Muscle layer of duodenum (tissue), 2 donors: ENCODE data around the gene ELAC1.

ENCODE experiments used
- H3K27ac ChIP-seq: one replicate; pipeline ENCODE4 v1.7.0; 2013; ENCODE audit warnings: mild to moderate bottlenecking, low read length
- H3K27me3 ChIP-seq: one replicate; pipeline ENCODE4 v1.7.0; 2013; ENCODE audit warnings: low read depth, mild to moderate bottlenecking, control low read depth, low read length
- H3K36me3 ChIP-seq, 2 donors: one replicate each; pipeline ENCODE4 v1.7.0; 2013; ENCODE audit warnings: low read length in 2 of 2, control low read depth in 1 of 2, mild to moderate bottlenecking in 1 of 2; ENCODE audit not compliant: insufficient read depth in 2 of 2, control insufficient read depth in 1 of 2
- H3K4me1 ChIP-seq, 2 donors: one replicate each; pipeline ENCODE4 v1.7.0; 2013; ENCODE audit warnings: low read length in 2 of 2, mild to moderate bottlenecking in 2 of 2, control low read depth in 1 of 2, moderate library complexity in 1 of 2; ENCODE audit not compliant: insufficient read depth in 2 of 2, control insufficient read depth in 1 of 2
- H3K4me3 ChIP-seq, 2 donors: one replicate each; pipeline ENCODE4 v1.7.0; 2013; ENCODE audit warnings: low read length in 2 of 2, low read depth in 1 of 2, mild to moderate bottlenecking in 1 of 2
- H3K9me3 ChIP-seq, 2 donors: one replicate each; pipeline ENCODE4 v1.7.0; 2013; ENCODE audit warnings: low read length in 2 of 2, control low read depth in 1 of 2, mild to moderate bottlenecking in 1 of 2; ENCODE audit not compliant: control insufficient read depth in 1 of 2
- donor health status: healthy.

The ELAC1 gene

DNA sequence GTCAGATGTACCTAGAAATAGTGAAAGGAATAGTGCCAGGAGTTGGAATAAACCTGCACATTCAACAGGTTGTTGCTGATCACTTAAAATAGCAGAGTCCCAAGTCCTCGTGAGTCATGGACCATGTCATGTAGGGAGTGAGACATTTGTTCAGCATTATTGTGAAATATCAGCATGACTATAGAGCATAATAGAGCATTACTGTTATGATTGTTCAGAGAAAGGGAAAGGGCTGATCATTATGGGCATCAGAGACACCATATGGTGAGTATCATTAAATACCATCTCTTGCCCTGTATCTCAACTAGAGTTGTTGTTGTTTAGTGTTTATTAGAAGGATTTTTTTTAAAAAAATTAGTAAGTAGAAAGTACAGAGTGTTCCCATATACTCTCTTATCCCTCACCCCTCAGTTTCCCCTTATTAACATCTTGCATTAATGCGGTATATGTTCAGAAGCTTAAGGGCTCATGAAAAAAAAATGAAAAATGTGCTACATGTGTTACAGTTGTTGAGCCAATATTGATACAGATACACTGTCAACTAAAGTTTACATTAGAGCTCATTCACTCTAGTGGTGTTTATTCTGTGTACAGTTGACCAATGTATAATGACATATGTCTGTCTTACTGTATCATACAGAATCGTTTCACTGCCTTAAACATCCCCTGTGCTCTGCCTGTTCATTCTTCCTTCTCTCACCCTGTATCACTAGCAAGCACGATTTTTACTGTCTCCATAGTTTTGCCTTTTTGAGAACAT is 5.7 kb downstream of the ELAC1 start:
- Histone ChIP-seq H3K27ac (no peak overlapping the region), H3K4me1 (peaks cover 10 to 15% of the 10 kb centered on the region in 2 donors), H3K36me3 (peaks cover 22 to 32% of the 10 kb centered on the region in 2 donors), H3K4me3 (no peak overlapping the region), H3K9me3 (no peaks in the 10 kb centered on the region), H3K27me3 (no peaks in the 10 kb centered on the region)

DNA sequence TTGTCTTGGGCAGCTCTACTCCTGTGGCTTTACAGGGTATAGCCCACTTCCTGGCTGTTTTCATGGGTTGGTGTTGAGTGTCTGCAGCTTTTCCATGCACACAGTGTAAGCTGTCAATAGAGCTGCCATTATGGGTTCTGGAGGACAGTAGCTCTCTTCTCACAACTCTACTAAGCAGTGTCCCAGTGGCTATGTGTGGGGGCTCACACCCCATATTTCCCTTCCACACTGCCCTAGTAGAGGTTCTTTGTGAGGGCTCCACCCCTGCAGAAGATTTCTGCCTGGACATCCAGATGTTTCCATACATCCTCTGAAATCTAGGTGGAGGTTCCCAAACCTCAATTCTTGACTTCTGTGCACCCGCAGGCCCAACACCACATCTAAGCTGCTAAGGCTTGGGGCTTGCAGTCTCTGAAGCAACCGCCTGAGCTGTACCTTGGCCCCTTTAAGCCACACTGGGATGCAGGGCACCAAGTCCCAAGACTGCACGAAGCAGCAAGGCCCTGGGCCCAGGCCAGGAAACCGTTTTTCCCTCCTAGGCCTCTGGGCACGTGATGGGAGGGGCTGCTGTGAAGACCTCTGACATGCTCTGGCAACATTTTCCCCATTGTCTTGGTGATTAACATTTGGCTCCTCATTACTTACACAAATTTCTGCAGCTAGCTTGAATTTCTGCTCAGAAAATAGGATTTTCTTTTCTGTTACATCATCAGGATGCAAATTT is 9.4 kb downstream of the ELAC1 start:
- no peaks in the 10 kb centered on the region for H3K27me3 ChIP-seq
- no peaks in the 10 kb centered on the region for H3K9me3 ChIP-seq
- H3K36me3 ChIP-seq: peaks cover 31 to 42% of the 10 kb centered on the region in 2 donors
- H3K4me1 ChIP-seq: peaks cover 0 to 3% of the 10 kb centered on the region in 2 donors
- H3K4me3 ChIP-seq: no peak overlapping the region
- no peak overlapping the region for H3K27ac ChIP-seq

- Histone ChIP-seq H3K36me3 (peaks cover 17 to 33% of the 10 kb centered on the region in 2 donors), H3K27ac (no peak overlapping the region)
These were observed 13.5 kb downstream of the ELAC1 start for GRCh38 chr18:50981381-50981780.

GRCh38 chr18:50982086-50982801 is 14.4 kb downstream of the ELAC1 start:
- Histone ChIP-seq H3K4me1 (peaks cover 0 to 5% of the 10 kb centered on the region in 2 donors), H3K4me3 (no peak overlapping the region), H3K9me3 (no peaks in the 10 kb centered on the region), H3K27me3 (no peaks in the 10 kb centered on the region), H3K36me3 (peaks cover 17 to 26% of the 10 kb centered on the region in 2 donors), H3K27ac (no peak overlapping the region)

More at GRCh38 chr18:50981381-50981780, 13.5 kb downstream of the ELAC1 start:
- H3K4me3 ChIP-seq: no peak overlapping the region
- no peaks in the 10 kb centered on the region for H3K9me3 ChIP-seq
- no peaks in the 10 kb centered on the region for H3K27me3 ChIP-seq
- peaks cover 0 to 3% of the 10 kb centered on the region in 2 donors for H3K4me1 ChIP-seq

DNA sequence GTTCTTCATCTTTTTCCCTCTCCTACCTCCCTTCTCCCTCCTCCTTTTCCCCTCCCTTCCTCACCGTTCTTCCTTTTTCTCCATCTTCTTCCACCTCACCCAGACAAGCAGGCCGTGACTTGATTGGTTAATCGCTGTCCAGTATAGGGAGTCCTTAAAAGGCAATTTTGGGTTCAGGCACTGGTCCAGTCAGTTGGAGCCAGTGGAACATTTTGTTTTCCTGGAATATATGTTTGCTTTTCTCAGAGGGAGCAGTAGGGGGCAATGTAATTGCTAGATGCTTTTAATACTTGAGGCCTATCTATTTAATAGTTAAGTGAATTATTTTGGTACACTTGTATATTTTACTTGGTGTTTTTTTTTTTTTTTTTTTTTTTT is 15.0 kb downstream of the ELAC1 start:
- Histone ChIP-seq H3K27me3 (no peaks in the 10 kb centered on the region), H3K36me3 (peaks cover 17 to 21% of the 10 kb centered on the region in 2 donors), H3K4me3 (no peak overlapping the region), H3K27ac (no peak overlapping the region), H3K4me1 (peaks cover 0 to 7% of the 10 kb centered on the region in 2 donors), H3K9me3 (no peaks in the 10 kb centered on the region)

- peaks cover 6 to 11% of the 10 kb centered on the region in 2 donors for H3K36me3 ChIP-seq
- H3K27ac ChIP-seq: no peak overlapping the region
- peaks cover 0 to 5% of the 10 kb centered on the region in 2 donors for H3K4me1 ChIP-seq
- H3K9me3 ChIP-seq: no peaks in the 10 kb centered on the region
- no peaks in the 10 kb centered on the region for H3K27me3 ChIP-seq
- H3K4me3 ChIP-seq: no peak overlapping the region
These were observed 18.7 kb downstream of the ELAC1 start for GRCh38 chr18:50986360-50987087.

- H3K36me3 ChIP-seq: peaks cover 6 to 11% of the 10 kb centered on the region in 2 donors
- H3K9me3 ChIP-seq: no peaks in the 10 kb centered on the region
- no peak overlapping the region for H3K4me3 ChIP-seq
- peaks cover 0 to 4% of the 10 kb centered on the region in 2 donors for H3K4me1 ChIP-seq
- no peaks in the 10 kb centered on the region for H3K27me3 ChIP-seq
- no peak overlapping the region for H3K27ac ChIP-seq
These were observed 19.4 kb downstream of the ELAC1 start for GRCh38 chr18:50987261-50987660.

DNA sequence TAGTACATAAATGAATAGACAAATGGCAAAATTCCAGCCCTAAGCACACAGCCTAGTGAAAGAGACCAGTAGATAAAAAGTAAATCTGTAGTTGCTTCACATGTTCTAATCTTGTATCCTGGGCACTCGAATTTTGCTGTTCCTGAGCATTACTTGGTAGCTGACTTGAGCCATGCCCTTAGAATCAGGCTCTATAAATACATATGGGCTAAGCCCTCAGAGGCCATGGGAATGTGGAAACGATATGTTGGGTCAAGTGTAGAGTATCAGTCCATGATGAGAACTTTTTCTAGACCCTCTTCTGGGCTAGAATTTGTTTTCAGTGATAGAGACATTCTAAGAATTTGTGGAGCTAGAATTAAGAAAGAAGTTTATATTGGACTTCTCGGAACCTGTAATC is 21.9 kb downstream of the ELAC1 start:
- Histone ChIP-seq H3K4me3 (no peak overlapping the region), H3K27me3 (no peaks in the 10 kb centered on the region), H3K9me3 (no peaks in the 10 kb centered on the region), H3K36me3 (peaks cover 2 to 6% of the 10 kb centered on the region in 2 donors), H3K4me1 (peaks cover 0 to 4% of the 10 kb centered on the region in 2 donors), H3K27ac (no peak overlapping the region)

- H3K36me3 ChIP-seq: no peaks in the 10 kb centered on the region
- no peak overlapping the region for H3K27ac ChIP-seq
- peaks cover 0 to 3% of the 10 kb centered on the region in 2 donors for H3K9me3 ChIP-seq
- peaks cover 0 to under 1% of the 10 kb centered on the region in 2 donors for H3K4me1 ChIP-seq
- H3K27me3 ChIP-seq: no peaks in the 10 kb centered on the region
- H3K4me3 ChIP-seq: no peak overlapping the region
These were observed 24.5 kb downstream of the ELAC1 start for GRCh38 chr18:50992351-50992762.

- peaks cover 0 to 3% of the 10 kb centered on the region in 2 donors for H3K9me3 ChIP-seq
- no peak overlapping the region for H3K4me3 ChIP-seq
- no peak overlapping the region for H3K27ac ChIP-seq
- H3K4me1 ChIP-seq: no peaks in the 10 kb centered on the region
- no peaks in the 10 kb centered on the region for H3K27me3 ChIP-seq
- H3K36me3 ChIP-seq: no peaks in the 10 kb centered on the region
These were observed 26.2 kb downstream of the ELAC1 start for GRCh38 chr18:50994031-50994430.
